Left renal cortex interstitium (tissue), 4 donors: ENCODE data around the gene EGFL7. TPM values are rescaled to one million over a fixed set of nuclear protein-coding genes. Genes with fewer than 3 reads are reported as not detected.

ENCODE experiments used
- DNase-seq, 4 donors: peaks; one replicate each; pipeline ENCODE4 v3.0.0-alpha.2; 2013; ENCODE audit warnings: low read depth in 4 of 4, low spot score in 2 of 4, missing footprints in 1 of 4
- polyA plus RNA-seq, 4 donors: library from polyadenylated mRNA; unstranded; fragments of 120-200 nt; gene quantifications; one replicate each; pipeline ENCODE4 v1.2.1, GENCODE V29; 2013; ENCODE audit not compliant: insufficient read length in 4 of 4

The EGFL7 gene
- polyA plus RNA-seq, 4 donors, result 50.5 to 85.7 (median 72.4) TPM

DNA sequence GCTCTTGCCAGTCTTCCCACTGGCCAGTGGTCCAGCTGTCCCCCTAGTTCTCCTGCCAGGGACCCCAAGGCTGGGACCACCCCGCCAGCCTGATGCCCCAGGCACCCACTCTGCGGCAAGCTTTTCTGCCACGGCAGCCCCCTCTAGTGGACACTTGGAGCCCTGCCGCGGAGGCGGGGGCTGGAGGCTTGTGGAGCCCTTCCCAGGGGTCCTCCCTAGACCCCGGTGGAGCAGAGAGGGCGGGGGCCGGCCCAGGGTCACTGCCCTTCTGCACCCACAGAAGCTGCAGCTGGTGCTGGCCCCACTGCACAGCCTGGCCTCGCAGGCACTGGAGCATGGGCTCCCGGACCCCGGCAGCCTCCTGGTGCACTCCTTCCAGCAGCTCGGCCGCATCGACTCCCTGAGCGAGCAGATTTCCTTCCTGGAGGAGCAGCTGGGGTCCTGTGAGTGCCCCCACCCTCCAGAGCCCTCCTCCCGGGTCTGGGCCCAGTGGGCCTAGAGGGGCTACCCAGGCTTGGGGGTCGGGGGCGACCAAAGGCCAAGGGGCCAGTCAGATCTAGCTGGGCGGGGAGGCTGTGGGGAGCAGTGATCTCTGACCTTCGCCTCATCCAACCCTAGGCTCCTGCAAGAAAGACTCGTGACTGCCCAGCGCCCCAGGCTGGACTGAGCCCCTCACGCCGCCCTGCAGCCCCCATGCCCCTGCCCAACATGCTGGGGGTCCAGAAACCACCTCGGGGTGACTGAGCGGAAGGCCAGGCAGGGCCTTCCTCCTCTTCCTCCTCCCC is 9.1 kb downstream of the EGFL7 start:
- no peak for DNase-seq

- DNase-seq, result no peak
Measured at GRCh38 chr9:136672431-136673087, 9.8 kb downstream of the EGFL7 start.

- DNase-seq, result no peak
Measured at GRCh38 chr9:136673088-136673974, 10.6 kb downstream of the EGFL7 start.

DNA sequence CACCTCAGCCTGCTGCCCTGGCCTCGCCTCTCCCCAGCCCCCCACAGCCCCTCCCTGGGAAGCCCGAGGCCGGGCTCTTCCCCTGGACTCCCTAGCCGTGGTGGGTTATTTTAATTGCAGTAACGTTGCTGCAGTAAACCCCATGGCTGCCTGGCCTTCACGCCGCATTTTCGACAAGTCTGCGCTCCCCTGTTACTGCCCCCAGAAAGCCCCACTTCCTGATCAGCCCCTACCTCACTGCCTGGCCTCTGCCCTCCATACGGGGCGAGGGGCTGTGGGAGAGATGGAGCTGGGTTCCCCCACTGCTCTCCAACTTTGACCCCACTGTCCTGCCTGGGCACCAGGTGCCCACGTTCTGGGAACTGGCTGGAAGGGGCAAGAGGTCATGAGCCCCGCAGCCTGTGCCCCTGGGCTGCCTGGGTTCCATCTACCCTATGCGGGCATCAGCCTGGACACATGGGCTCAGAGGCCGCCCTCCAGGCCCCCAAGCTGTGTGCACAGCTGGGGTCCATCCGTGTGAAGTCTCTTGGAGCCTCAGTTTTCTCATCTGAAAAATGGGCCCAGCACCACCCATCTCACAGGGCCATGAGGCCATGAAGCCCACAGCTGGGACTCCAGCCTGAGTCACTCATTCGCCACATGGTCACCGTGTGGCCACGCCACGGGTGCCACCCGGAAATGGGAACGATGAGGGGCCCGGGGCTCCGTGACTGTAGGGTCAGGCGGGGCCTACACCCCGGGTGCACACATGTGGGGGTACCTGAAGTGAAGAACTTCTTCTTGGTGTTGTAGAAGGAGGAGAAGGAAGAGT is 11.5 kb downstream of the EGFL7 start:
- DNase-seq, result no peak

- no peak for DNase-seq
Measured at GRCh38 chr9:136674786-136675349, 12.2 kb downstream of the EGFL7 start.

GRCh38 chr9:136675477-136676296 is 13.0 kb downstream of the EGFL7 start:
- no peak for DNase-seq

GRCh38 chr9:136676297-136676794 is 13.6 kb downstream of the EGFL7 start:
- no peak for DNase-seq

DNA sequence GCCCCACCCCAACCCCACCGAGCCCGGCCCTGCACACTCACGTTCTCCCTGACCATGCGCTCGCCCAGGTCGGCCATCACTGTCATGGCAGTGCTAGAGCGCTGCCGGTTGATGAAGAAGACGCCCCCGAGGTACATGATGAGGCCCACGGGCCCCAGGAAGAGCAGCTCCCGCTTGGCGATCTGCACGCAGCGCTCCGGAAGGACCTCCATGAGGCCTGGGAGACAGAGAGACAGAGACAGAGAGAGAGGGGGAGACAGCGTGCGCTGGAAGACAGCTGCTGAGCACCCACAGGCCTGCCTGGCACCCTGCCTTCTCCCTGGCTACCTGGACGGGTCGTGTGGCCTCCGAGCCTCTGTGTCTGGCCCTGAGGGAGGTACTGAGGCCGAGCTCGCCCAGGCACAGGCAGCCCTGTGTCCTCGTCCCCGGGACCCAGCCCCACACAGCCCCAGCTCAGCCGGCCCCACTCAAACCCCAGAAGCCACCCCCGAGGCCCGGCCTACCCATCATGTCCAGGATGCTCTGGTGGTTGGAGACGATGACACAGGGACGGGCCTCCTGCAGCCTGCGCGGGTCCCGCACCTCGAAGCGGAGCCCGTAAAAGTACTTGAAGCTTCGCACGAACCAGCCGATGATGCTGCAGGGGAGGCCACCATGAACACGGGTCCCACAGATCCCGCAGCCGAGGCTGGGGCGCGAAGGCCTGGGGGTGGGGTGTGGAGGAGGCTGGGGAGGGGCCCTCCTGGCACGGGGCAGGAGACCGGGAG is 14.4 kb downstream of the EGFL7 start:
- DNase-seq, result no peak

DNA sequence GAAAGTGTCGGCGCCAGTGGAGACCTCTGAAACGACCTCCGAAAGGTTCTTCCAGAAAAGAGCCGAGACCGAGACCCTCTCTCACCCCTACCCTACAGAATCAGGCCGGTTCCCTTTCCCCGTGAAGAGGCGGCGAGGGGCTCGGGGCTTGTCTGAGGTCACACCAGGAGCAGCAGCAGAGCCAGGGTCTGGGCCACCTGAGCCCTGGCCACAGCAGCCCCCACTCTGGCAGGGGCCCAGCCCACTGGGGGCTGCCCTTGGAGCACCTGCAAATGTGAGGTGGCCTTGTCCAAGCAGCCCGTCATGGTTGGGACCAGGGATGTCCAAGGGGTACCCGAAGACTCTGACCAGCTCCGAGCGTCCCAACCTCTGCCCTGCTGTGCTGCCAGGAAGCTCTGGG is 15.3 kb downstream of the EGFL7 start:
- DNase-seq, result no peak

GRCh38 chr9:136678624-136679023 is 15.9 kb downstream of the EGFL7 start:
- DNase-seq, result no peak

DNA sequence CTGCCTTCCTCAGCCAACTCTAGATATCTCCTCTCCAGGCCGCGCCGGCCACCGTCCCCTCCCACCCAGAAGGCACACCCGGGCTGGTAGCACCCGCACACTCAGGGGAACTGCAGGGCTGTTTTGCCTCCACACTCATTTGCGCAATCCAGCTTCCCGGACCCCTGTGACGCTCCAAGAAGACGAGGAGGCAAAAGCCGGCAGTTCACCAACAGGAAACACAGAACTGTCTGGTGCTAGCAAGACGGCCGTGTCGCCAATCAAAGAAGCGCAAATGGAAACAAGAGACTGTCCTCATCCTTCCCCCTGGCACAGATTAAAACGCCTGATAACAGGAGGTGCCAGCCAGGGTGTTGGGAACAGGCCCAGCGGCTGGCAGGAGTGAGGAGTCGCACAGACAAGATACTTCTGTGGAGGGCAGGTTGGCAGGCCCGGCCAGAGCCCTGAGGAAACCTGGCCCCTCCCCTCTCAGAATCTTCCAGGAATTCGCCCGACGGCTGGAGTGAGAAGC is 16.8 kb downstream of the EGFL7 start:
- DNase-seq, result no peak

- no peak for DNase-seq
Measured at GRCh38 chr9:136681029-136681428, 18.3 kb downstream of the EGFL7 start.

DNA sequence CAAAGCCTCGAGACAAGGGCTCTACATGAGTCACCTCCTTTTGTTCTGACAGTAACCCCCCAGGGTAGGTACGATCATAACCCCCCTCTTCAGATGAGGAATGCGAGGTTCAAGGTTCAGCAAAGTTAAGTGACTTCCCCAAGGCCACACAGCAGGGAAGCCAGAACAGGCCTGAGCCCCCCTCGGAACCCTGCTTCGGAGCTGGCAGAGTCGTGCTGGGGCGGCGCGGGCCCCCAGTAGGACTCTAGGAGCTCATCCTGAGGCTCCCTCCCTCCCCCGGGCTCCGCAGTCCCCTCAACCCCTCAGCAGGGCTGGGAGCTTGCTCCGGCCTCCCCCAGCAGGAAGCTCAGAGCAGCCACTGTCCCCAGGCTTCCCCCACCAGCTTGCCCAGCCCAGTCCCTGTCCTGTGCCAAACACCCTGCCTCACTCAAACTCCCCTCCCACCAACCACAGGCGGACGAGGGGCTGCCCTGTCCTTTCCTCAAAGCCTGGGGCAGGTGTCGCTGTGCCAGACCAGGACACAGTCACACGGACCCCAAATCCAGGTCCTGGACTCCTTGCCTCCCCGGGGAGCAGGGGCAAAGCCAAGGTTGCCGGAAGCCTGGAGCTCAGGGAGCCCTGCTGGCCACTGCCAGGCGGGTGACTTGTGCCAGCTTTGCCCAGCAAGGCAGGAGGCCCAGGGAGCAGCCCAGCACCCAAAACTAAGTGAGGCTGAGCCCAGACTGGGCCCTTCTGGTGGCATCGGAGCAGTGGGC is 19.4 kb downstream of the EGFL7 start:
- no peak for DNase-seq

- DNase-seq, result no peak
Measured at GRCh38 chr9:136682710-136683109, 20.0 kb downstream of the EGFL7 start.

DNA sequence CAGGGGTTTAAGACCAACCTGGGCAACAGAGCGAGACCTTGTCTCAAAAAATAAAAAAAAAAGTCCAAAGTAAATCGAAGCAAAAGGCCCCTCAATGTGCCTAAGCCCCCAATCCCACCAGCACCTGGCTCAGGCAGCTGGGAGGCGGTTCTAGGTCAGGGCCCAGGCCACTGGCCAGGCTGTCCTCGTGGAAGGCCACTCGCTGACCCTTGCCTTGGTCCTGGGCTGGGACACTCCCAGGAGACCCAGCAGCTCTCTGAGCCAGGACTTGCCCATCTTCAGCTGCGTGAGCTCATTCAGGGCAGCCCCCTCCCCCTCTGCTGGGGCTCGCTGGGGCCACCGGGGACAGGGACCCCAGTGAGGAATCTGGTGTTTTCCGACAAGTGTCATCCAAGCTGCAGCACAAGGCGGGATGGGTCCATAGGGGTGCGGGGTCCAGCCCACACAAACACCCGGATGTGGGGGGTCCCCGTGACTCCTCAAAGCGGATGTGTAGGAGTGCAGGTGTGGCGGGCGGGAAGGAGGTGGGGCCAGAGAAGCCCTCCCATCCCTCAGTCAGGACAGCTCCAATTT is 20.5 kb downstream of the EGFL7 start:
- DNase-seq, result no peak

GRCh38 chr9:136683755-136684154 is 21.0 kb downstream of the EGFL7 start:
- no peak for DNase-seq

DNA sequence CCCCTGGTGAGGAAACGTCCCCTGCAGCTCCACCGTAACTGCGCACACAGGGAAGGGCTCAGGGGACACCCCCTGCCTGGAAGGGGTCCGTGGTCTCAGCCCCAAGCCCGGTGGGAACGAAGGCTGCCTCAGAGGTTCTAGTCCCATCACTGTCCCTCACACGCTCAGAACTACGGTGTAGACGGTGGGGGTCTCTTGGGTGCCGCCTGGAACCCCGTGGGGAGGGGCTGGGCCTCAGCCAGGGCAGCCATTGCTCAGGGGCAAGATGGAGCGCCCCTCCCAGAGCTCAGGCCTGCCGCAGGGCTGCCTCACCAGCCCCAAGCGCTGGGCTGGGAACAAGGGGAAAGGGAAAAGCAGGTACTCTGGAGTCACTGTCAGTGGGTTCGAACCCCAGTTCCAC is 21.6 kb downstream of the EGFL7 start:
- DNase-seq, result no peak
